Measurements from ENCODE around the gene DMKN. TPM values are rescaled to one million over a fixed set of nuclear protein-coding genes. Genes with fewer than 3 reads are reported as not detected.
"Not testable (repeated sequence)": the region's sequence is repeated elsewhere in the genome, so short reads cannot be mapped to it uniquely, and the experiment has no call there.

Gene DMKN
- total and polyA plus RNA-seq, 2 of the 4 experiments (the other 2 are of a cell fraction), result 0.36 to 2.4 TPM

DNA sequence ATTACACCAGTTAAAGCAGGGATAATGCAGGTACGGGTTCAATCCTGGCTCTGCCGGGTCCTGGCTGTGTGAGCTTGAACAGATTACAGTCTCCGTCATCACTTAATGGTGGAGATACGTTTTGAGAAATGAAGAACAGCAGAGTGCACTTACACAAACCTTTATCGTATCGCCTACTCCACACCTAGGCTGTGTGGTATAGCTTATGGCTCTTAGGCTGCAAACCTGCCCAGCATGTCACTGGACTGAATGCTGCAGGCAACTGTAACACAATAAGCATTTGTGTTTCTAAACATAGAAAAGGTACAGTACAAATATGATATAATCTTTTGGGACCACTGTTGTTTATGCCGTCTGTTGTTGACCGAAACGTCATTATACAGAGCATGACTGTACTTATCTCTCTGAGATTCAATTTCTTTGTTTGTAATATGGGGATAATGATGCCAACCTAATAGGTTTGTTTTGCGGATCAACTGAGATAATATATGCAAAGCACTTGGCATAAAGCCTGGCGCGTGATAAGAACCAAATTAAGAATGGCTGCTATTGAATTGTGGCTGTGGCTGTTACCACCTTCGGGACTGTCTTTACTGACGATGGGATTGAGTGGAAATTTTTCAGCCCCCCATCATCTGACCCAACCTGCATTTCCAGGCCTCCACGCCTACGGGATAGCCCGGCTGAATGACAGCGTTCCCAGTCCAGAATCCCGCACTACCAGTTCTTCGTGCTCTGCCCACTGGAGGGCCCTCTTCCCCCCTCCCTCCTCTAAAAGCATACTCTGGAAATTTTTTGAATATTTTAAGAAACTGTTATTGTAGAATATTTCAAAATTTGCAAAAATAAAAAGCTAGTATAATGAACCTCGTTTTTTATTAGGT, 34.4 kb downstream of the DMKN start (continued):
- no peak for TF ChIP-seq MXI1 (IDR thresholded peaks at IDR 0.05; ENCODE audit: borderline replicate concordance, low read depth, low read length)

DNA sequence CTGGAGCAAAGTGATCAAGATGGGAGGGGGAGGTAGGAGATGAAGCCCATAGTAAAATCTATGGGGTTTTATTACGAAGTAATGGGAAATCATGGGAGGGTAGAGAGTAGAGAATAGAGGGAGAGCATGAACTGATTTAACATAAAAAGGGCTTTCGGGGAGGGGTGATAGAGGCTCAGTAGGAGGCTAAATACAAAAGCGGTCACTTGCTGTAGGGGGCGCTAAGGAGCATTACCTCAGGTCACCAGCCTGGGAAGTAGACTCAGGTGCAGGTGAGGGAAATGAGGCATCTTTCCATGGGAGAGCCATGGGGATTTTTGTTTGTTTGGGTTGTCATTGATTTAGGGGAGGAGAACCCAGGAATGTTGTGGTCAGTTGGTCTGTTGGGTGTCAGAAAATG, 37.3 kb downstream of the DMKN start:
- H2BK5ac ChIP-seq (ENCODE audit: low read depth, low read length, poor library complexity, severe bottlenecking), result no peak overlapping the region
- H2AK9ac ChIP-seq (replicated peaks; ENCODE audit: low read depth, low read length, poor library complexity), result no peak overlapping the region
- no peak overlapping the region for H3K4me2 ChIP-seq (ENCODE audit: low read depth, low read length)
- H3K9me3 ChIP-seq (ENCODE audit: control insufficient read depth, insufficient read depth, low read length), result no peaks in the 10 kb centered on the region
- no peak overlapping the region for H4K5ac ChIP-seq (ENCODE audit: low read depth, low read length)
- H3K79me1 ChIP-seq (ENCODE audit: low read depth in 1 of 2, low read length in 2 of 2), result no peaks in the 10 kb centered on the region
- no peaks in the 10 kb centered on the region; the same call in none of the 2 replicates for H3K27me3 ChIP-seq (ENCODE audit: control insufficient read depth, insufficient read depth, low read length)
- TF ChIP-seq POLR2A (IDR thresholded peaks at IDR 0.05; ENCODE audit: low read depth, low read length), result no peak
- H3K4me3 ChIP-seq (ENCODE audit: insufficient read depth, low read depth, low read length), result no peak overlapping the region
- ATAC-seq (ENCODE audit: low read depth) (no peak), DNase-seq (no peak)
- dilution Hi-C loops (cut with HindIII; ENCODE audit: low sequenced_read_pairs, unreplicated experiment), result no loop called here
- 42% methylated on average over 3 of the region's 4 CpGs; no CpG with 5 or more reads in 1 of the 2 experiments for WGBS, 2 experiments (ENCODE audit: extremely low coverage in 2 of 2, insufficient read length in 1 of 2)
- no peak overlapping the region for H4K8ac ChIP-seq (ENCODE audit: low read depth in 2 of 2, low read length in 2 of 2)
- no peak overlapping the region for H2BK15ac ChIP-seq (ENCODE audit: low read depth, low read length)
- H3K36me3 ChIP-seq (ENCODE audit: control insufficient read depth, insufficient read depth, low read length), result no peaks in the 10 kb centered on the region
- H2BK120ac ChIP-seq (ENCODE audit: low read depth, low read length), result no peak overlapping the region
- no peak overlapping the region for H2AFZ ChIP-seq (replicated peaks; ENCODE audit: low read length, poor library complexity)
- H3K9ac ChIP-seq (ENCODE audit: low read depth, low read length), result no peak overlapping the region
- ChIA-PET CTCF (no interaction called here), POLR2A (ENCODE audit: unreplicated experiment) (no interaction called here)
- no peaks in the 10 kb centered on the region for H3K9me1 ChIP-seq (ENCODE audit: insufficient read depth, low read length)
- no peak overlapping the region for H3K27ac ChIP-seq (ENCODE audit: insufficient read depth, low read length)
- in situ Hi-C loops (cut with MboI; ENCODE audit: low sequenced_read_pairs), result no loop called here
- no peak overlapping the region for H2BK20ac ChIP-seq (ENCODE audit: low read depth, low read length)
- intact Hi-C loops (cut with micrococcal nuclease), result no loop called here
- no peak overlapping the region for H3K56ac ChIP-seq (ENCODE audit: extremely low read depth, insufficient read depth, low read length)
- no TSS peak for BruUV-seq (replicated peaks)
- H3K14ac ChIP-seq (replicated peaks; ENCODE audit: low read depth, low read length), result no peak overlapping the region
- no peak overlapping the region for H3K23ac ChIP-seq (ENCODE audit: low read depth, low read length)
- no peak overlapping the region for H3K4ac ChIP-seq (ENCODE audit: low read depth, low read length)
- no peaks in the 10 kb centered on the region for H4K20me1 ChIP-seq (ENCODE audit: insufficient read depth, low read length)
- H3K18ac ChIP-seq (ENCODE audit: low read depth, low read length), result no peak overlapping the region
- H2AK5ac ChIP-seq (ENCODE audit: low read depth, low read length), result no peak overlapping the region
- H3K4me1 ChIP-seq (ENCODE audit: control insufficient read depth, insufficient read depth, low read length), result no peaks in the 10 kb centered on the region
- no peak overlapping the region for H4K91ac ChIP-seq (ENCODE audit: insufficient read depth, low read depth, low read length)

GRCh38 chr19:35474594-35474993, 38.9 kb downstream of the DMKN start:
- H2AFZ ChIP-seq (replicated peaks; ENCODE audit: low read length, poor library complexity); H3K14ac ChIP-seq (replicated peaks; ENCODE audit: low read depth, low read length); H3K27me3 ChIP-seq (ENCODE audit: control insufficient read depth, insufficient read depth, low read length); H4K5ac ChIP-seq (ENCODE audit: low read depth, low read length); H2AK5ac ChIP-seq (ENCODE audit: low read depth, low read length); H3K9me1 ChIP-seq (ENCODE audit: insufficient read depth, low read length); H2AK9ac ChIP-seq (replicated peaks; ENCODE audit: low read depth, low read length, poor library complexity); dilution Hi-C loops (cut with HindIII; ENCODE audit: low sequenced_read_pairs, unreplicated experiment); H2BK120ac ChIP-seq (ENCODE audit: low read depth, low read length); BruUV-seq (replicated peaks); H3K9ac ChIP-seq (ENCODE audit: low read depth, low read length); H2BK5ac ChIP-seq (ENCODE audit: low read depth, low read length, poor library complexity, severe bottlenecking); H3K4me3 ChIP-seq (ENCODE audit: insufficient read depth, low read depth, low read length); H3K79me1 ChIP-seq (ENCODE audit: low read depth in 1 of 2, low read length in 2 of 2); intact Hi-C loops (cut with micrococcal nuclease); H4K8ac ChIP-seq (ENCODE audit: low read depth in 2 of 2, low read length in 2 of 2); H4K20me1 ChIP-seq (ENCODE audit: insufficient read depth, low read length); H3K4ac ChIP-seq (ENCODE audit: low read depth, low read length); H3K4me1 ChIP-seq (ENCODE audit: control insufficient read depth, insufficient read depth, low read length); H3K4me2 ChIP-seq (ENCODE audit: low read depth, low read length); in situ Hi-C loops (cut with MboI; ENCODE audit: low sequenced_read_pairs); H3K18ac ChIP-seq (ENCODE audit: low read depth, low read length); H3K27ac ChIP-seq (ENCODE audit: insufficient read depth, low read length); H3K36me3 ChIP-seq (ENCODE audit: control insufficient read depth, insufficient read depth, low read length); H2BK20ac ChIP-seq (ENCODE audit: low read depth, low read length); H3K23ac ChIP-seq (ENCODE audit: low read depth, low read length); DNase-seq; H3K9me3 ChIP-seq (ENCODE audit: control insufficient read depth, insufficient read depth, low read length); ATAC-seq (ENCODE audit: low read depth); H3K56ac ChIP-seq (ENCODE audit: extremely low read depth, insufficient read depth, low read length); H2BK15ac ChIP-seq (ENCODE audit: low read depth, low read length); H4K91ac ChIP-seq (ENCODE audit: insufficient read depth, low read depth, low read length); CTCF ChIA-PET; POLR2A ChIA-PET (ENCODE audit: unreplicated experiment): not testable (repeated sequence)
- WGBS, 2 experiments (ENCODE audit: extremely low coverage in 2 of 2, insufficient read length in 1 of 2), result no CpG with 5 or more reads among the region's 7 CpGs

All from IMR-90 (cell line).